DND-41 (cell line): ENCODE data around the gene ITGA8.

Source experiments
- CTCF ChIP-seq: IDR thresholded peaks from 2 replicates; pipeline ENCODE4 v1.5.1; 2012; ENCODE audit warnings: borderline replicate concordance, low read length, moderate library complexity, mild to moderate bottlenecking; ENCODE audit not compliant: poor library complexity, severe bottlenecking; ENCODE audit errors: extremely low read depth
- EZH2 ChIP-seq: IDR thresholded peaks from 3 replicates; pipeline ENCODE4 v1.6.1; 2012; ENCODE audit warnings: borderline replicate concordance, low read depth, mild to moderate bottlenecking, moderate library complexity, low read length, inconsistent platforms; ENCODE audit not compliant: severe bottlenecking

GRCh38 chr10:15640536-15641085 is 79.1 kb downstream of the ITGA8 start:
- TF ChIP-seq CTCF (no peak), EZH2 (no peak)
